Measurements from ENCODE around the gene F10. TPM values are rescaled to one million over a fixed set of nuclear protein-coding genes. Genes with fewer than 3 reads are reported as not detected.

The F10 gene
- total and polyA plus RNA-seq, 2 donors (not counting 3 experiments of a cell fraction or from before 2014, with no cell fraction given): 0.25 TPM; not detected in 1

- Histone ChIP-seq H3K9ac (replicated peaks; ENCODE audit: extremely low read depth, insufficient read depth, low read length) (no peak overlapping the region), H3K79me2 (ENCODE audit: control insufficient read depth, insufficient read depth, low read length) (no peaks in the 10 kb centered on the region), H3K4me3 (replicated peaks in 1 of 3; ENCODE audit: insufficient read depth in 1 of 3, low read depth in 1 of 3, low read length in 3 of 3) (no peak overlapping the region), H3K4me2 (ENCODE audit: insufficient read depth, low read length) (no peak overlapping the region), H2AFZ (ENCODE audit: low read depth, low read length) (no peak overlapping the region), H3K27me3 (ENCODE audit: control insufficient read depth in 2 of 2, insufficient read depth in 2 of 2, low read length in 2 of 2) (peaks cover 0 to 2% of the 10 kb centered on the region in 2 experiments), H3K27ac (ENCODE audit: insufficient read depth, low read depth, low read length) (no peak overlapping the region), H3K4me1 (ENCODE audit: control insufficient read depth, extremely low read depth, insufficient read depth, low read length) (no peaks in the 10 kb centered on the region), H3K36me3 (ENCODE audit: control insufficient read depth in 2 of 2, extremely low read depth in 1 of 2, insufficient read depth in 2 of 2, low read length in 2 of 2) (no peaks in the 10 kb centered on the region), H3K9me3 (replicated peaks; ENCODE audit: control insufficient read depth, insufficient read depth, low read length) (no peaks in the 10 kb centered on the region), H4K20me1 (replicated peaks; ENCODE audit: control insufficient read depth, extremely low read depth, insufficient read depth, low read length) (no peaks in the 10 kb centered on the region), H3K9me1 (replicated peaks; ENCODE audit: control insufficient read depth, extremely low read depth, insufficient read depth, low read length) (no peaks in the 10 kb centered on the region)
- BruUV-seq (replicated peaks): no TSS peak
- TF ChIP-seq CTCF (IDR thresholded peaks at IDR 0.05; ENCODE audit: extremely low read depth in 1 of 2, insufficient read depth in 1 of 2, low read depth in 1 of 2, low read length in 2 of 2) (no peak), POLR2A (IDR thresholded peaks at IDR 0.05; ENCODE audit: low read depth, low read length) (no peak), POLR2AphosphoS5 (IDR thresholded peaks at IDR 0.05; ENCODE audit: insufficient read depth, low read depth, low read length) (no peak), JUN (IDR thresholded peaks at IDR 0.05; ENCODE audit: borderline replicate concordance, insufficient read depth, insufficient read length, low read depth) (no peak), GATA2 (IDR thresholded peaks at IDR 0.05; ENCODE audit: insufficient read depth, insufficient read length, low read depth, low read length) (no peak)
- dilution Hi-C loops (cut with MboI; ENCODE audit: extremely low pct_ligation_motif_present, low sequenced_read_pairs): no loop called here
- intact Hi-C loops (cut with micrococcal nuclease): no loop called here
- ChIA-PET CTCF (interaction anchor here (0.6 kb wide), 1 partner anchor 93 kb away, joined by 3 read pairs; no protein-coding TSS in a partner anchor), POLR2A (no interaction called here)
- DNase-seq (ENCODE audit: low read depth, low spot score): no peak
- FAIRE-seq: no peak
Measured at GRCh38 chr13:113162783-113163685, 40.4 kb downstream of the F10 start.

Data from endothelial cell of umbilical vein (primary cell).